Stimulated activated CD4-positive, alpha-beta T cell treated with anti-CD3 and anti-CD28 coated beads, Interleukin-2, amount 100 ng/mL, for 4 hours (primary cell): ENCODE data around the gene ITGB5.
"Not testable (repeated sequence)": the region's sequence is repeated elsewhere in the genome, so short reads cannot be mapped to it uniquely, and the experiment has no call there.

Experiments
- DNase-seq: peaks from one replicate; pipeline ENCODE4 v3.0.0-alpha.2; 2020; ENCODE audit warnings: low read depth

Gene ITGB5

DNA sequence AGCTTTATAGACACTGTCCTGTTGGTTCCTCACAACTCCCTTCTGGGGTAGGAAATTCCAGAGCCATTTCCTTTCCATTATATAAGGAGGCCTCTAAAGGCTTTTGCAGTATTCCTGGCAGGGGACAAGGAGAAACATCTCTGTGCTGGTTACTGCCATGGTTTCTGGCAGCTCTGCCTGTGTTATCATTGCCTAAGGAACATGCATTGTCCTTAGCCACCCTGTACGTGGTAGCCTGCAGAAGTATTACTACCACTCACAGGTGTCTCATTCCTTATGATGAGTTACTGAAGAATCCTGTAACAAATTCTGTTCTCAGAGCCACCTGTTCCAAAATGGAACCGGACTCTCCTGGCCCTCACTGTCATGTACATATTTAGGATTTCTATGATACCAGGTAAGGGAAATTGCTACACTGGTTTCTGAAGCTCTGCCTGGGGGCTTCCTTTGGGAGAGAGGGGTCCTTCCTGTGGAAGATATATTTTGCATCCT lies 98.9 kb downstream of the ITGB5 start:
- no peak for DNase-seq

DNA sequence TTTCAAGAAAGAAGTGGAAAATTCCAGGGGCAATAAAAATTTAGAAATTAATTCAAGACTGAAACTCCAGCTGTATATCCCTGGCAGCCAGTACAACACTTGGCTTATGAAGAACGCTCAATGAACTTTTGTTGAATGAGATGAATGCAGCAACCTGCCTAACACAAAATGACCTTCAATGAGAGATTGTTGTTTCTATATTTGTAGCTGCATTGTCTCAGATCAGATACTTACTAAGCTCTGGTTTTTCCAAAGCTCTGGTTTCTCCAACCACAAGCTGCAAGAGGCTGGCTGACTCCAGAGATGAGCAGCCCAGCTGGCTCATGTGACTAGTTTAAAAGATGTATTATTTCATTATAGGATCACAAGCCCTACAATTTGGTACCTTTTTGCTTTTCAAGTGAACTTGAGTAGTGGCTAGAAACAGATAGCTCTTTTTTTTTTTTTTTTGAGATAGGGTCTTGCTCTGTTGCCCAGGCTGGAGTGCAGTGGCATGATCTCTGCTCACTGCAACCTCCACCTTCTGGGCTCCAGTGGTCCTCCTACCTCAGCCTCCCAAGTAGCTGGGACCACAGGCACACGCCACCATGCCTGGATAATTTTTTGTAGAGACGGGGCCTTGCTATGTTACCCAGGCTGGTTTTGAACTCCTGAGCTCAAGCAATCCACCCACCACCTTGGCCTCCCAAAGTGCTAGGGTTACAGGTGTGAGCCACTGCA lies 99.5 kb downstream of the ITGB5 start:
- no peak for DNase-seq

DNA sequence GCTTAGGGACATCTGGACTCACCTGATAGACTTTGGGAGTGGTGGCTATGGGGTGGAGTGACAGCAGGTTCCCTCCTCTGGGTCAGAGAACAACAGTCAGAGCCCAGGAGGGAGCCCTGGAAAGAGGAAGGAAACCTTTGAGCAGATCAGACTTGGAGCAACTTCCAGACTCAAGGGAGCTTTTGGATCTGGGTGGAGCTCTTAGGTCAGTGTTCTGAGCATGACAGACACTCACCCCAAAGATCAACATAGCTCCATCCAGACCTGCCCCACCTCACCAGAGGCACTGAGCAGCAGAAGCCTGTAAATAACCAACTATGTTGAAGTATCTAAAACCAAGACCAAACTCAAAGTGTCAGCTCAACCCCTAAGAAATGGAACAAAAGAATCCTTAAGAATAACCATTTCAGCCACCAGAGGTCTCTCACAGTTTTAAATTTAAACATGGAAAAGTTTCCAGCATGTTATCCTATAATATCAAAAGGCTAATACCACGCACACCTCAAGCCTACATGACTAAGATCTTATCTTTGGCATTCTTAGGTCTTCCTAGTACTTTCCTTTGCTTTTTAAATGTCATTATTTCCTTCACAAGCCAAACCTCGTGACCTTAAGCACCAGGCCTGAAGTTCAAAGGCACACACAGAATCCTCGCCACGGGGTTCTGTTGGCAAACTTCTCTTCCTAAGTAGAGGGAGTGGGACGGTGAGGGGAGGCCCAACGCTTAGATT lies 100.5 kb downstream of the ITGB5 start:
- no peak for DNase-seq

DNA sequence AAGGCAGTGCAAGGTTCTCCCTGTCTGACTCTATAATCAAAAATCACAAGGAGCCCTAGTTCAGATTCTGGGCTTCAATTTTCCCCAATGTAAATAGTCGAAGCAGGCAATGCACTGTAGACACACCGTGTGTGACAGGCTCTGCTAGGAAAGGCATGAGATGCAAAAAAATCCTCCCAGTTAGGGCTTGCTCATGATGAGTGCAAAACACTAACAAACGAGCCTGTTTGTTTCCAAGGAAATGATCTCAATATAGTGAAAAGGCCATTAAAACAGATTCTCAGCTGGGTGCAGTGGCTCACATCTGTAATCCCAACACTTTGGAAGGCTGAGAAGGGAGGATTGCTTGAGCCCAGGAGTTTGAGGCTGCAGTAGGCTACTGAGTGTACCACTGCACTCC lies 101.2 kb downstream of the ITGB5 start:
- no peak for DNase-seq

DNA sequence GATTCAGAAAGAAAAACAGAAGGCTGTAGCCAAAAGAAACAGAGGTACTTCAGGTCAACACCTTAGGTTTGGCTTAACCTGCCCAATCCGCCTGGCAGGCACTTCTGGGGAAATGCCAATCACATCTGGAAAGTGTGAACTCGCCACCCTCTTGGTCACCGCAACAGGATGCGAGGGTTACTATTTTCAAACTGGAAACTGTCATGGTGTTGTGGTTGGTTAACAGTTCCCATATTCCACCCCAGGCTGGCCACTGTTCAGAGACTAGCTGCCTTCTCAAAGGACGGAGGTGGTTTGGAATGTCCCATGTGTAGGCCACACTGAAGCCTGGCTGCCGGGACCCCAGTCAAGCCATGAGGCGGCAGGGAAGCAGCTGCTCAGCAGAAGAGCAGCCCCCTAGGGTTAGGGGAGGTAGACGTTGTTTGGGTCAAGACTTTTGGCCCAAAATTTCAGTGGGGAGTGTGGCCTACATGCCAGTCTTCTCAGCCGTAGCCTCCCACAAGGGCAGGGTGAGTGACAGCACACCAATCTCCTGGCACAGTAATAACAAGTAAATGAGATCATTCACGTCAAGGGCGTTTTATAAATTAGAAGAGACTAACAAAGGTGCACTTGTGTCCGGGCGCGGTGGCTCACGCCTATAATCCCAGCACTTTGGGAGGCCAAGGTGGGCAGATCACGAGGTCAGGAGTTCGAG lies 102.3 kb downstream of the ITGB5 start:
- DNase-seq: no peak

DNA sequence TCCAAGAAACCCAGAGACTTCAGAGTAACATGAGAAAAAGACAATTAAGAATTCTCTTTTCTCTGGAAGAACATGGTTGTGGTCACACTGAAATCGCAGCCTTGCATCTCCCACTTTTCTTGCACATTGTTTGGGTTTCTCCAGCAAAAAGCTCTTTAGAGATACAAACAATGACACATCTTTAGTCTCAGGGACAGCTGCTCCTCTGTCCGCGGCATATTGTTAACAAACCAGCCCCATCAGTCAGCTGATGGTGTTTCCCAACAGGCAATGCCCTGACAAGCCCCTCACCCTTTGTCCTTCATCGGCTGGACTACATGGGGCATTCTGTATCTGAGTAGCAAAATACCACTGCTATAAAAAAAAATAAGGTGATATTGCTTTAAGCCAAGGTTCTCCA lies 103.5 kb downstream of the ITGB5 start:
- DNase-seq: no peak

DNA sequence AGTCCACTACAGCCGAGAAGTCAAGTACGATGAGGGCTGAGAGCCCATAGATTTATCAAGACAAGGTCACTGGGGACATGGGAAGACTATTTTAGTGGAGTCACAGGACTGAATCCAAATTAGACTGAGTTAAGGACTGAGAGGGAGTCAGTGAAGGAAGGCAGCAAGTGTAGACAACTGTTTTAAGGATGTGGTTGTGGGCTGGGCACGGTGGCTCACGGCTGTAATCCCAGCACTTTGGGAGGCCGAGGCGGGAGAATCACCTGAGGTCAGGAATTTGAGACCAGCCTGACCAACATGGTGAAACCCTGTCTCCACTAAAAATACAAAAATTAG lies 104.8 kb downstream of the ITGB5 start:
- DNase-seq: not testable (repeated sequence)

DNA sequence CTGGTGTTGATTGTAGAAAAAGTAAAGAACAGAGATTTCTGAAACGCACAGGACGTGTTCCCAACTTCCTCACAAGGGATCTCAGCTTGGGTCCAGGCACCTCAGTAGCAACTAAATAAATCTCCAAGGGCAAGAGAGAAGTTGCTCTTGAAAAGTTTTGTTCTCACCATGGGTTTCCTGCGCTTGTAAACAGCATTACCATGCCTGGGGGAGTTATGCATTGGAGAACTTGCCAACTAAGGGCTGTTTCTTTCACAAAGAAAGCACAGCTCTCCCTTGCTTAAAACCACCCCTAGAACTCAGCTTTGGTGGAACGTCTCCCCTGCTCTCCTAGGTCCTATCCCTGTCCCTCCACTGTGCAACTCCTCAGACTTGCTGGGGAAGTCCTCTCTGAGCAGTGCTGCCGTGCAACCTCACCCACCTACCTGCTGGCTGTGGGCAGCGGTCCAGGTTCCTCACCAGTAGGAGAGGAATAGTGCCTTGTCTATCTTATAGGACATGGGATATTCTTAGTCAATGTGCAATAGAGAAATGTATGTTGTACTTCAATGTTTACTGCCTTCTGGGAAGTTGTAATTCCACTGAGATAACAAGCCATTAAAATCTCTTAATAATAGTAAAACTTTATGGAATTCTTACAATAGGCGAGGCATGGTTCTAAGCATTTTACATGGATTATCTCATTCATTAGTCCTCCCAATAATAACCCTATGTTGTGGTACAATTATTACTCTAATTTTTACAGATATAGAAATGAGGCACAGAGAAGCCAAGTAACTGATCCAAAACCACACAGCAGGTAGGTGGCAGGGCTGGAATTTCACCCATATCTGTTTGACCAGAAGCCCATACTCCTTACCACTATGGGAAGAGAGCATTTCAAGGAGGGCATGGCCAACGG lies 105.4 kb downstream of the ITGB5 start:
- no peak for DNase-seq

DNA sequence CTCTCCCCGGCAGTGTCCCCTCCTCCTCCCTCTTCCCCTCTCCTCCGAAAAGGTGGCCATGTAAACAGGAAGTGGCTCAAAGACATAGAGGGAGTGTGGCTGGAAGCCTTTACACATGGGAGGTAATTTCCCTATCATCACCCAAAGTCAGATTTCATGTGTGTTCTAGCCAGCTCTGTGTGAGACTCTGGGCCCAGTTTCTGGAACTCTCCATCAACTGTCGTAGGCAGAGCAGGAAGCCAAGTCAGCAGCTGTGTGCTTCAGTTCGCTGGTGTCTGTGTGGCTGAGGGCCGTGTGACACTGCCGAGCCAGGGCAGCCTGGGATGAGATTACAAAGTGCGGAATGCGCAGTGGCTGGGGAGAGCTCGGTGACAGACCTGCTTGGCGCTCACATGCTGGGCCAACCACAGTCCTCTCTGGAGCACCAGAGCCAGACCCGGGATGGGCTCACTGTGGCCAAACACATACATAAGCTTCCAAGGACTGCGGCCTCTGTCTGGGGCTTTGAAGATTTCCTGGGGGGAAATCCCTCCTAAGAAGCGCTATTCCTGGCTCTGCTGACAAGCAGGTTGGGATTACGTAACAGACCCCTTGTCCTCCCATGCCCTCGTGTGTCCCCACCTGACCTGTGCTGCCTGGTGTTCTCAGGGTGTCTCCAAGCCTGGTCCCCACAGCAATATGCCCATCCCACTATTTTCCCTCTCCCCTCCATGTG lies 106.2 kb downstream of the ITGB5 start:
- no peak for DNase-seq

DNA sequence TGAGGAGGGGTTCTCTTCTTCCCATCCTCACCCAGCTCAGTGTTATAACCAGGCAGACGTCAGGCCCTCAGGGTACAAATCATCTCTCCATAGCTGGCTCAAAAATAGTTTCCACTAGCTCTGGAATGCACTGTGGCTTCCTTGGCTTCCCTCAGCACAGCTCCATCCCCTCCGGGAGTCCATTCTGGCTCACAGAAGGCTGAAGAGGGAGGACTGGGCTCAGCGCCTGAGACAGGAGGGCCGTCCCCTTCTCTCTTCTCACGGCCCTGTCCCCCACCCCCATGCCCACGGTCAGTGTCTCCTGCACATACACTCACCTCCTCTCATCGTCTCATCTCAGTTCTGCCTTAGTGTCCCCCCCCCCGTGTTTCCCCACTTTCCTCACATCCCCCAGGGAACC lies 106.8 kb downstream of the ITGB5 start:
- DNase-seq: no peak

DNA sequence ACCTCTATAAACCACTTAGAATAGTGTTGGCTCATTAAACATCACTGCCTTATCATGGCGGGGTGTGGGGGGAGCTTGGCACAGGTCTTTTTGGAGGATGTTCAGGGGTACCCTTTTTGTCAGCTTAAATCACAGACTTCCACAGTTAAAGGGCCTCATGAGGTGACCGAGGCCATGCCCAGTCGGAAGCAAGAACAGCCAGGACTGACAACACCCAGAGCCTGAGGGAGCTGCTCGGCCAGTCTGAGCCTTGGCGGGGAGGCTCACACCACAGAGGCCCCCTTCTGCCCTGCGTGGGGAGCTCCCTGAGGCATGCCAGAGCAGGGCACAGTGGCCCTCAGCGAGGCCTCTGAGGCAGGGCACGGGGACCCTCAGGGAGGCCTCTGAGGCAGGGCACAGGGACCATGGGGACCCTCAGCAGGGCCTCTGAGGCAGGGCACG lies 107.4 kb downstream of the ITGB5 start:
- DNase-seq: no peak

DNA sequence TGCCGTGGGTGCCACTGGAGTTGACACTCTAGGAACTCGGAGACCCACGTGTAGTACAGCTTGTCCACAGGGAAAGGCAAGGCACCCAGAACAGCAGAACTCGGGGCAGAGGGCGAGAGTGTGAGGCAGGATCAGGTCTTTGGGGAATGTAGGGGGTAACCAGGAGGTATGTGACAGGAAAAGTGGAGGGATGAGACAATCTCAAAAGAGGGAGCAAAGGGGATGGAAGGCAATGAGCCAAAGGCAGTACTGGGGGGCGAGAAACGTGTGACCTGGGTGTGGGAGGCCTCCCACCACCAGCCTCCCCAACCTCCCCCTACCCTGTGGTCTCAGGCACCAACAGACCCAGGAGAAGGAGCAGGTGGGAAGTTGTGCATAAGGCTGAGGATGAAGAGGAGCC lies 108.0 kb downstream of the ITGB5 start:
- DNase-seq: no peak

DNA sequence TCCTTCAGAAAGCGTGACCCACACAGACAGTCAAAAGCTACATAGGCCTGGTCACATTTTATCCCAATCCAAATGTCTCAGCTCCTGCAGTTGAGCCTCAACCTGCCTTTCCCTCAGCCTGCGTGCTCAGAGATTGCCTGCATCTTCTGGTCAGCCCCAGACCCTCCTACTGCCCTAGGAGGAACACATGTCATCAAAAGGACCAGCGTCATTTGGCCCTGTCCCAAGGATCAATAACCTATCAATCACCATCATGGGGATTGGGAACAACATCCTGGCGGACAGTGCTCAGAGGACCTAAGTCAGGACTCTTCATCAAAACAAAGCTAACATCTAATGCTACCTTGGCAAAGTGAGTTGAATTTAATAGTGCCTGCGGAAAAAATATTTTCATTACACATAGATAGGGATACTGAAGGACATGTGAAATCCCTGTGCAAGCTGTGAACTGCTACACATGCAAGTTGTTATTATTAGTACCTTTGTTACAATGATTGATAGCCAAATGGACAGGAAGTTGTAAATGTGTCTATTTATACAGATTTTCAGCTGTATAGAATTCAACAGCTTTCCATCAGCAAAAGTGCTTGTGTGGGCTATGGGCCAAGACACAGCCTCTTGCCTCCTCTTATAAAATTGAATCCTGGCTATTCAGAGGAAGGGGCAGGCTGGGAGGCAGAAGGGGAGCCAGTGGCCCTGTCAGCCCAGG lies 109.2 kb downstream of the ITGB5 start:
- no peak for DNase-seq

DNA sequence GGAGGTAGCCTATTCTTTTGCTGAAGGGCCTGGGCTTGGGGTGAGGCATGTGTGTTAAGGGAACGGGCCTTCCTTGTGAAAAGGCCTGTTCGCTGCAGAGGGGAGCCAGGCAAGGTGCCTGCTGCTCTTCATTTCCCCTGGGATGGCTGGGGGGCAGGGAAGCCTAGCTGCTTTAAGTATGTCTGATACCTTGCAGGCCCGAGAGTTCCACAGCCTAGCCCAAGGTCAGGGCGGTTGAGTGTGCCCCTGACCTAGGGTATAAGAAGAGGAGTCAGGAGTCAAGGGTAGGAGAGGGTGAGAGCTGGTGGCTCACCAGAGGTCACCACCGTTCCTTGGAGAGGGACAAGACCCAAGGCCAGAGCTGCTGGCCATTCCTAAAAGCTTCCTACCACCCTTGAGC lies 110.3 kb downstream of the ITGB5 start:
- DNase-seq: no peak

DNA sequence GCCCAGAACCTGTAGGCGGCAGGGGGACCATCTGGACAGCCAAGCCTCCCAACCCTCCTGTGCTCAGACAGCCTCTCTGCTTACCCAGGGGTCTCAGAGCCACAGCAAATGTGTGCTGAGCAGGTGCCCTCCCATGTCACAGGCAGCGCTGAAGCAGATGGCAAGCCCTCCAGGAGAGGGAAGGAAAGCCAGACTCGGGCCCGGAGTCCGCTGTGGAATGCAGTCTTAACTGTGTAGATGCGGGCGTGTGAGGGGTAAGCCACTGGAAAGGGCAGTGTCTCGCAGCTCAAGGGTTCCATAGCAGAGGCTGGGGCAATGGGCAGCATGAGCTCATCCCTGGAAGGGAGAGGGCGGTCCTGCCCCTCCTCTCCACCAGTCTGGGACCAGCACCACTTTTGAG lies 111.3 kb downstream of the ITGB5 start:
- DNase-seq: no peak

DNA sequence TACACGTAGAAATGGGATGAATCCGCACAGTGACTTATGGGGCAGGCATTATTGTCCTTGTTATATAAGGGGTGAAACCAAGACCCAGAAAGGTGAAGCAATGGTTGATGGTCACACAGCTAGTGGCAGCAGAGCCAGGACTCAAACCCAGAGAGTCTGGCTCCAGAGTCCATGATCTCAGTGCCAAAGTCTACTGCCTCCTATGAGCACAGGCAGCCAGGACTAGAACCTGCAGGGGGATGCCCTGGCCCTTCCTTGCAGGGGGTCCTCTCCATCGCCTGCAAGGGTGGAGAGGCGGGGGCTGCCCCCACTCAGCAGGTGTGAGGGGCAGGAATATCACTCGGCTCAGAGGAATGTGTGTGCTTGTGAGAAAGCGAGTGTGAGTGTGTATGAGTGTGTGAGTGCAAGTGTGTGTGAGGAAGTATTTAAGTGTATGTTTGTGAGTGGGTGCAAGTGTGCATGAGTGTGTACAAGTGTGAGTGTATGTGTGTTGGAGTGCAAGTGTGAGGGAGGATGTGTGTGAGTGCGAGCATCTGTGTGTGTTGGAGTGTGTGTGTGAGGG lies 112.2 kb downstream of the ITGB5 start:
- DNase-seq: no peak

DNA sequence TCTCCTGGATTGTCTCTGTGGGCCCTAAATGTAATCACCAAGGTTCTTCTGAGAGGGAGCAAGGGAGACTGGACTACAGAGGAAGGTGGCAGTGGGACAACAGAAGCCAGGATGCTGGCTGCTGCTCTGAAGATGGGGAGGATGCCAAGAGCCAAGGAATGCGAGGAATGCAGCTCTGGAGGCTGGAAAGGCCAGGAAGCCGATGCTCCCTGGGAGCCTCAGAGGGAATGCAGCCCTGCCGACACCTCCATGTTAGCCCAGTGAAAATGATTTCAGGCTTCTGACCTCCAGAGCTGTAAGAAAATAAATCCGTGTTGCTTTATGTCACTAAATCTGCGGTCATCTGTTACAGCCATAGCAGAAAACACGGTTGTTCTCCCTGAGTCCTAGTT lies 112.8 kb downstream of the ITGB5 start:
- DNase-seq: no peak

DNA sequence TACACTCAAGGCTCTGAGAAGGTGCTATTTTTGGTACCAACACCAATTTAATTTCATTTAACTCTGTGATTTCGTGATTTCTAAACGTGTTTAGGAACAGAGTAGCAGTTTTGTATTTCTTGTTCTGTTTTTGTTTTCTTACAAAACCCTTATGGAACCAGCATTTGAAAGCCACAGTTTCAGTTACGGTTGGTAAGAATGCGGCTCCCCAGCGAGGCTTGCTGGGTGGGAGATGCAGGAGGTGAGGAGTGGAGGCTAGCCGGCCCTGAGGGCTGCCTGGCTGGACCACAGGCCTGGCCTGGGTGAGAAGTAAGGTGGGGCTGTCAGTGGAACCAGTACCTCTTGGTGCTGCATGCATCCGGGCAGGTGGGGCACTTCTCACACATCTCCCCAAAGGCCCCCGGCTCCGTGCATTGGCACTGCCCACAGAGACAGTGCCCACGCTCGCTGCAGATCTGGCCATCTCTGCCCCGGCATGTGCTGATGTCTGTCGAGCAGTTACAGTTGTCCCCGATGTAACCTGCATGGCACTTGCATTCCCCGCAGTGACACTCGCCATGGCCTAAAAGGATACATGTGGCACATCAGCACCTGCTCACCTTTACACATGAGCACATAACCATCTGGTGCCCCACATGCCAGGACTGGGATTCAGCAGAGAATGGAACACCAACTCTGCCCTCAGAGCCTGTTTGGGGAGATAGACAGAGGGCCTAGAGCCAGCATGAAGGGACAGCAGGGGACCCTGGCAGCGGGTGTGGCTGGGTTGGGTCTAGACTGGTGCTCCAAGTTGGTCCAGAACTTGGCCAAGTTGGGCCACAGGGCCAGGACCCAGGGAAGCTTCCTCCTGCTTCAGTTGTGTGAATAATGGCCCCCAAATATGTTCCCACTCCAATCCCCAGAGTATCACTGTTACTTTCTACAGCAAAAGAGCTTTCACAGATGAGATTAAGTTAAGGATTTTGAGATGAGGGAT lies 113.5 kb downstream of the ITGB5 start:
- no peak for DNase-seq
